ENCODE data around the gene BRCA1. TPM values are rescaled to one million over a fixed set of nuclear protein-coding genes. Genes with fewer than 3 reads are reported as not detected.

Gene BRCA1
- total and polyA plus RNA-seq, 2 donors (not counting 1 experiment from before 2014, with no cell fraction given), result 2.4 to 7.2 TPM

GRCh38 chr17:43006639-43007551 is 118.3 kb downstream of the BRCA1 start, which contains the start of gene IFI35:
TSS of gene IFI35 (plus strand) at chr17:43006784. CDS start at chr17:43006948, 164 bp downstream.
- no peaks in the 10 kb centered on the region for H3K27me3 ChIP-seq (replicated peaks in 1 of 4; ENCODE audit: control extremely low read depth in 1 of 4, control insufficient read depth in 3 of 4, insufficient read depth in 4 of 4, low read length in 3 of 4)
- H4K20me1 ChIP-seq (ENCODE audit: control insufficient read depth, insufficient read depth, low read length, poor library complexity, severe bottlenecking), result no peaks in the 10 kb centered on the region
- Mint-ChIP-seq H3K27me3 (no peaks in the 10 kb centered on the region), H3K4me3 (peak within 1 kb of the TSS; percentile 100), H3K4me1 (peaks cover 16% of the 10 kb centered on the region), H3K27ac (peak within 1 kb of the TSS; percentile 100), H3K9me3 (ENCODE audit: insufficient read depth) (no peaks in the 10 kb centered on the region)
- ATAC-seq (ENCODE audit: low read depth), result peak; percentile 99
- peak within 1 kb of the TSS; percentile 85 for H3K9ac ChIP-seq (ENCODE audit: low read length)
- 15% methylated on average over 13 of the region's 18 CpGs for WGBS (ENCODE audit: insufficient coverage)
- H3K4me2 ChIP-seq (replicated peaks; ENCODE audit: low read depth, low read length, poor library complexity, severe bottlenecking), result peak within 1 kb of the TSS; percentile 86
- TF ChIP-seq EZH2 (IDR thresholded peaks at IDR 0.05; ENCODE audit: borderline replicate concordance, insufficient read depth, low read depth, low read length, poor library complexity, severe bottlenecking), result no peak
- TF ChIP-seq, protein P1, sequence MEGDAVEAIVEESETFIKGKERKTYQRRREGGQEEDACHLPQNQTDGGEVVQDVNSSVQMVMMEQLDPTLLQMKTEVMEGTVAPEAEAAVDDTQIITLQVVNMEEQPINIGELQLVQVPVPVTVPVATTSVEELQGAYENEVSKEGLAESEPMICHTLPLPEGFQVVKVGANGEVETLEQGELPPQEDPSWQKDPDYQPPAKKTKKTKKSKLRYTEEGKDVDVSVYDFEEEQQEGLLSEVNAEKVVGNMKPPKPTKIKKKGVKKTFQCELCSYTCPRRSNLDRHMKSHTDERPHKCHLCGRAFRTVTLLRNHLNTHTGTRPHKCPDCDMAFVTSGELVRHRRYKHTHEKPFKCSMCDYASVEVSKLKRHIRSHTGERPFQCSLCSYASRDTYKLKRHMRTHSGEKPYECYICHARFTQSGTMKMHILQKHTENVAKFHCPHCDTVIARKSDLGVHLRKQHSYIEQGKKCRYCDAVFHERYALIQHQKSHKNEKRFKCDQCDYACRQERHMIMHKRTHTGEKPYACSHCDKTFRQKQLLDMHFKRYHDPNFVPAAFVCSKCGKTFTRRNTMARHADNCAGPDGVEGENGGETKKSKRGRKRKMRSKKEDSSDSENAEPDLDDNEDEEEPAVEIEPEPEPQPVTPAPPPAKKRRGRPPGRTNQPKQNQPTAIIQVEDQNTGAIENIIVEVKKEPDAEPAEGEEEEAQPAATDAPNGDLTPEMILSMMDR (IDR thresholded peaks at IDR 0.05), result peak; percentile 64
- H3K4me1 ChIP-seq (ENCODE audit: control insufficient read depth in 2 of 2, insufficient read depth in 2 of 2, low read length in 2 of 2), result peaks cover 8 to 13% of the 10 kb centered on the region in 2 donors
- peaks cover 37% of the 10 kb centered on the region for H3K79me2 ChIP-seq (ENCODE audit: control insufficient read depth, insufficient read depth, low read length)
- peaks cover 0 to 32% of the 10 kb centered on the region in 2 experiments for H3K36me3 ChIP-seq (replicated peaks in 1 of 2; ENCODE audit: control extremely low read depth in 1 of 2, control insufficient read depth in 1 of 2, extremely low read depth in 1 of 2, insufficient read depth in 2 of 2, low read length in 1 of 2)
- intact Hi-C loops (cut with micrococcal nuclease), result loop anchor here (1.0 to 2.0 kb wide), 7 partner anchors 9 to 381 kb away; partner anchors contain the start of genes BRCA1, RPL27 and TMEM106A
- H3K9me3 ChIP-seq (ENCODE audit: control extremely low read depth in 1 of 3, control insufficient read depth in 2 of 3, insufficient read depth in 1 of 3, low read length in 2 of 3), result no peaks in the 10 kb centered on the region
- H3K27ac ChIP-seq (ENCODE audit: low read length in 2 of 2), result peak within 1 kb of the TSS; percentile 83 to 93
- peak within 1 kb of the TSS; percentile 90 for H2AFZ ChIP-seq (ENCODE audit: insufficient read depth, low read depth, low read length, poor library complexity, severe bottlenecking)
- ChIA-PET CTCF (interaction anchor here (0.6 to 3.1 kb wide), 13 partner anchors 9 to 477 kb away, joined by 3 to 28 read pairs (median 4); partner anchors contain the start of genes DHX8, RND2 and RPL27), POLR2A (interaction anchor here (0.7 to 2.2 kb wide), 6 partner anchors 9 to 477 kb away, joined by 3 to 13 read pairs (median 3); partner anchors contain the start of genes DHX8 and RPL27)
- DNase-seq, result peak; percentile 89
- peak within 1 kb of the TSS; percentile 73 to 91 (median 82) for H3K4me3 ChIP-seq (ENCODE audit: control extremely low read depth in 1 of 5, extremely low read depth in 1 of 5, insufficient read depth in 1 of 5, low read depth in 2 of 5, low read length in 4 of 5)
